MM.1S (cell line): ENCODE data around the gene RNF111.

ENCODE experiments used
- DNase-seq: peaks from one replicate; pipeline ENCODE4 v3.0.0-alpha.2; 2015
- H2AFZ ChIP-seq: fragments of 300-600 bp; sonication (generic); 2 replicates; pipeline ENCODE4 v1.6.0; 2016; ENCODE audit warnings: antibody characterized with exemption, low read length
- H3F3A ChIP-seq: fragments of 300-600 bp; sonication (generic); 2 replicates; pipeline ENCODE4 v1.6.1; 2016; ENCODE audit warnings: mild to moderate bottlenecking, antibody characterized with exemption, low read length, moderate library complexity, mixed read lengths; ENCODE audit not compliant: insufficient read depth
- H3K27ac ChIP-seq: fragments of 300-600 bp; sonication (generic); 2 replicates; pipeline ENCODE4 v1.5.1; 2016; ENCODE audit warnings: mild to moderate bottlenecking, low read length
- H3K27me3 ChIP-seq: fragments of 300-600 bp; sonication (generic); replicated peaks from 2 replicates; pipeline ENCODE4 v1.6.0; 2016; ENCODE audit warnings: low read length; ENCODE audit not compliant: insufficient read depth
- H3K36me3 ChIP-seq: fragments of 300-600 bp; sonication (generic); replicated peaks from 2 replicates; pipeline ENCODE4 v1.6.1; 2016; ENCODE audit warnings: mild to moderate bottlenecking, low read length, mixed read lengths; ENCODE audit not compliant: insufficient read depth
- H3K4me1 ChIP-seq: fragments of 300-600 bp; sonication (generic); 2 replicates; pipeline ENCODE4 v1.6.1; 2016; ENCODE audit warnings: low read length, mixed read lengths
- H3K4me2 ChIP-seq: fragments of 300-600 bp; sonication (generic); 2 replicates; pipeline ENCODE4 v1.6.0; 2016; ENCODE audit warnings: low read depth, low read length
- H3K4me3 ChIP-seq: fragments of 300-600 bp; sonication (generic); 2 replicates; pipeline ENCODE4 v1.5.1; 2016; ENCODE audit warnings: low read length, mixed read lengths
- H3K79me2 ChIP-seq: fragments of 300-600 bp; sonication (generic); 2 replicates; pipeline ENCODE4 v1.6.1; 2016; ENCODE audit warnings: mixed run types, low read length, mixed read lengths
- H3K9ac ChIP-seq: fragments of 300-600 bp; sonication (generic); 2 replicates; pipeline ENCODE4 v1.6.1; 2016; ENCODE audit warnings: low read length, mixed read lengths
- H3K9me2 ChIP-seq: fragments of 300-600 bp; sonication (generic); replicated peaks from 2 replicates; pipeline ENCODE4 v1.6.1; 2016; ENCODE audit warnings: mild to moderate bottlenecking, low read length, mixed read lengths; ENCODE audit not compliant: insufficient read depth
- H3K9me3 ChIP-seq: fragments of 300-600 bp; sonication (generic); replicated peaks from 2 replicates; pipeline ENCODE4 v1.6.1; 2016; ENCODE audit warnings: mild to moderate bottlenecking, low read length, mixed read lengths; ENCODE audit not compliant: insufficient read depth
- H4K20me1 ChIP-seq: fragments of 300-600 bp; sonication (generic); 2 replicates; pipeline ENCODE4 v1.6.1; 2016; ENCODE audit warnings: mild to moderate bottlenecking, low read length, moderate library complexity, mixed read lengths; ENCODE audit not compliant: insufficient read depth
- CTCF ChIP-seq: fragments of 300-600 bp; sonication (generic); IDR thresholded peaks from 2 replicates; pipeline ENCODE4 v1.5.1; 2016; ENCODE audit warnings: antibody characterized with exemption, low read length, mixed read lengths
- EZH2 ChIP-seq: fragments of 300-600 bp; sonication (generic); optimal IDR thresholded peaks from 2 replicates; pipeline ENCODE3; 2017; ENCODE audit warnings: low read depth, mild to moderate bottlenecking, antibody characterized with exemption, low read length, mixed read lengths
- EZH2phosphoT487 ChIP-seq: fragments of 300-600 bp; sonication (generic); IDR thresholded peaks from 2 replicates; pipeline ENCODE4 v1.6.1; 2018; ENCODE audit warnings: antibody characterized with exemption, low read length

Gene RNF111

GRCh38 chr15:59131456-59131855, 144.0 kb downstream of the RNF111 start:
- no peaks in the 10 kb centered on the region for H3F3A ChIP-seq
- H3K79me2 ChIP-seq = peaks cover 6% of the 10 kb centered on the region
- H3K9ac ChIP-seq = no peak overlapping the region
- H3K4me2 ChIP-seq = no peak overlapping the region
- no peaks in the 10 kb centered on the region for H4K20me1 ChIP-seq
- H3K36me3 ChIP-seq = peaks cover 5% of the 10 kb centered on the region
- H3K27me3 ChIP-seq = no peaks in the 10 kb centered on the region
- H3K4me3 ChIP-seq = no peak overlapping the region
- DNase-seq = no peak
- H3K4me1 ChIP-seq = no peaks in the 10 kb centered on the region
- no peak overlapping the region for H2AFZ ChIP-seq
- TF ChIP-seq EZH2 = no peak
- no peak for TF ChIP-seq CTCF
- no peak for TF ChIP-seq EZH2phosphoT487
- H3K9me2 ChIP-seq = no peaks in the 10 kb centered on the region
- H3K27ac ChIP-seq = no peak overlapping the region
- H3K9me3 ChIP-seq = no peaks in the 10 kb centered on the region

- DNase-seq = no peak
- Histone ChIP-seq H3K9ac (no peak overlapping the region), H3K36me3 (peaks cover 5% of the 10 kb centered on the region)
These were observed 144.6 kb downstream of the RNF111 start for GRCh38 chr15:59131969-59132562.

GRCh38 chr15:59133929-59134427, 146.5 kb downstream of the RNF111 start:
- no peaks in the 10 kb centered on the region for H3K27me3 ChIP-seq
- TF ChIP-seq EZH2phosphoT487 (no peak), CTCF (no peak), EZH2 (no peak)
- no peak overlapping the region for H3K27ac ChIP-seq
- H3K9ac ChIP-seq = no peak overlapping the region
- H3K36me3 ChIP-seq = peaks cover 5% of the 10 kb centered on the region
- no peaks in the 10 kb centered on the region for H3K9me2 ChIP-seq
- H3K4me3 ChIP-seq = no peak overlapping the region
- H3K4me1 ChIP-seq = no peaks in the 10 kb centered on the region
- H3F3A ChIP-seq = no peaks in the 10 kb centered on the region
- no peak overlapping the region for H2AFZ ChIP-seq
- H4K20me1 ChIP-seq = no peaks in the 10 kb centered on the region
- no peaks in the 10 kb centered on the region for H3K79me2 ChIP-seq
- H3K4me2 ChIP-seq = no peak overlapping the region
- no peaks in the 10 kb centered on the region for H3K9me3 ChIP-seq
- no peak for DNase-seq

More at GRCh38 chr15:59131969-59132562, 144.6 kb downstream of the RNF111 start:
- Histone ChIP-seq H2AFZ (no peak overlapping the region), H3K4me3 (no peak overlapping the region), H3K79me2 (peaks cover 5% of the 10 kb centered on the region), H3K9me3 (no peaks in the 10 kb centered on the region), H3F3A (no peaks in the 10 kb centered on the region), H3K9me2 (no peaks in the 10 kb centered on the region), H3K4me1 (no peaks in the 10 kb centered on the region), H4K20me1 (no peaks in the 10 kb centered on the region), H3K27me3 (no peaks in the 10 kb centered on the region), H3K4me2 (no peak overlapping the region), H3K27ac (no peak overlapping the region)
- no peak for TF ChIP-seq CTCF
- no peak for TF ChIP-seq EZH2phosphoT487
